ENCODE measurements around the gene TSPAN32. TPM values are rescaled to one million over a fixed set of nuclear protein-coding genes. Genes with fewer than 3 reads are reported as not detected.

TSPAN32 gene
- total and polyA plus RNA-seq, 10 of the 15 experiments (the other 5 are each of a cell fraction or from before 2014, with no cell fraction given) = 0.08 TPM; not detected in 9

DNA sequence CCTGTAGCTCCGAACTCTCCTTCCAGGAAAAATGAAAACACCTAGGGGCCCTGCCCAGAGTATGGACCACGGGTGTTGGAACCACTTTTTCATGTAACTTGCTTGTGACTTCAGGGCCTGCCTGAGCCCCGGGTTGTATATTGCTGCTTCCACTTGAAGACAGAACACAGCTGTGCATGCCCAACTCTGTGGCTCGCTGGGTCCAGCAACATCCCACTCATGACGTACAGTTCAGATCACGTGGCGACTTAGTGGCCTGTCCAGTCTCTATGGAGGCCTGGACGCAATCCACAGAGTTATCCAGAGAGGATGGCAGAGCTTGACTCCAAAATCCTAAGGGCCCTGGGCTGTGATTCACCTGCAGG lies 6.9 kb upstream of the TSPAN32 start (continued):
- no peak for TF ChIP-seq RAD21 (IDR thresholded peaks at IDR 0.05; ENCODE audit: insufficient read depth, low read depth, low read length)
- TF ChIP-seq PAX5 (IDR thresholded peaks at IDR 0.05; ENCODE audit: borderline replicate concordance, low read depth, low read length) = no peak
- no peak for TF ChIP-seq ZNF274 (IDR thresholded peaks at IDR 0.05; ENCODE audit: insufficient read depth, insufficient read length)

DNA sequence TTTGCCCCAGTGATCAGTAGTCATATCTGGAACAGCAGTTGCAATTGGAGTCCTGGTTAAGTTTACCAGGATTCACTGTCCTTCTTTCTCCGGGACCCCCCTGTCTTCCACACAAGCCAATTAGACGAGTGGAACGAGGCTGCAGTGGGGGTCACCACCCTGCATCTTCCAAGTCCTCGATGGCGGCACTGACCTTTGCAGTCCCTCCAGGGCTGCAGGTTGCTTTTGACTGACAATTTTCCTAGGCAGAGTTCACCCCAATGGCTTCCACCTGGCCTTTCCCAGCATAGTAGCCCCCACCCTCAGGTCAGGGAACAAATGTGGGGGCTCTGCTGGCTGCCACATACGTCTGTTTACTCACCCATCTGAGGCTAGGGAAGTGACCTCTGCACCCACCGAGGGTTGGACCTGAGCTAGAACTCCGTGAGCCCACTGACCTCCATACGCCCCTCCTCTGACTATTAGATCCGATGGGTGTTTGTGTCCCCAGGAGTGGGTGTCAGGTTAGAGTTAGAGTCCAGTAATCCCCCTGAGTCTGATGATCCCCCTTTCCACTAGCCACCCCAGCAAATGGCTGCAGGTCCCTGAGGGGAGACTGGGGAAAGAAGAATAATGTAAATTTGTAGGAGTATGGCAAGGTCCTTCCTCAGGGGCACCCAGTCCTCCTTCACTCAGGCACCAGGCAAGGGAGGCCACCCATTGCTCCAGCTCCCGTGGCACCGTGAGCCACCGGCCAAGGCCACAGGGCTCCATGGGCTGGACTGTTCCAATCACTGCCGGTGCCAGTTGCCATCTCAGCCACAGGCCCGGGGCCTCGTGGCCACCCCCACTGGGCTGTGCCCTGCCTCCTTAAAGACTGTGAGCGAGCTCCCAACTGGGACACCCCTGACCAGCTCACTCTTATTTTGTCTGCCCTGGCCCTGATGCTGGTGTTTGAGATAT lies 5.6 kb upstream of the TSPAN32 start:
- no TSS peak for BruUV-seq (replicated peaks)
- no peaks in the 10 kb centered on the region for H3K4me1 ChIP-seq (ENCODE audit: control insufficient read depth, insufficient read depth, low read length)
- TF ChIP-seq TAF1 (IDR thresholded peaks at IDR 0.05; ENCODE audit: borderline replicate concordance, low read depth, low read length) (no peak), SRF (IDR thresholded peaks at IDR 0.05; ENCODE audit: low read depth in 2 of 2, low read length in 2 of 2) (no peak), EGR1 (IDR thresholded peaks at IDR 0.05; ENCODE audit: borderline replicate concordance in 1 of 2, low read depth in 2 of 2, low read length in 2 of 2) (no peak)
- no peak overlapping the region for H3K4me3 ChIP-seq
- no peaks in the 10 kb centered on the region for H3K9me3 ChIP-seq (replicated peaks; ENCODE audit: control insufficient read depth, insufficient read depth, low read length)
- FAIRE-seq (no peak), ATAC-seq (no peak), DNase-seq (ENCODE audit: low read depth, low spot score) (no peak)
- H3K4me2 ChIP-seq (ENCODE audit: control insufficient read depth, insufficient read depth) = no peak overlapping the region
- H3K79me2 ChIP-seq (ENCODE audit: control insufficient read depth, insufficient read depth, low read length) = no peaks in the 10 kb centered on the region
- in situ Hi-C loops (cut with MboI) (no loop called here), intact Hi-C loops (cut with micrococcal nuclease; ENCODE audit: unreplicated experiment) (loop anchor here (5.0 kb wide), 1 partner anchor 99 kb away; no protein-coding TSS in a partner anchor)
- H4K20me1 ChIP-seq (ENCODE audit: control insufficient read depth, insufficient read depth) = no peaks in the 10 kb centered on the region
- H3K9ac ChIP-seq (ENCODE audit: control insufficient read depth, insufficient read depth, low read length) = no peak overlapping the region
- RAD21 ChIA-PET (ENCODE audit: unreplicated experiment) = no interaction called here
- H3K27ac ChIP-seq (ENCODE audit: control insufficient read depth, insufficient read depth) = no peak overlapping the region
- POLR2A ChIA-PET = no interaction called here
- H3K36me3 ChIP-seq (ENCODE audit: control insufficient read depth in 2 of 2, insufficient read depth in 2 of 2, low read length in 1 of 2) = no peaks in the 10 kb centered on the region
- H3K27me3 ChIP-seq (replicated peaks in 1 of 2; ENCODE audit: control insufficient read depth in 2 of 2, insufficient read depth in 2 of 2, low read length in 1 of 2) = no peaks in the 10 kb centered on the region; a peak in 2 of 4 replicates
- WGBS (ENCODE audit: insufficient coverage, insufficient replicate concordance, low lambda C conversion rate, missing lambda C conversion rate) = 14% methylated on average over 17 of the region's 17 CpGs
- SMC1A ChIA-PET (ENCODE audit: uncharacterized antibody, unreplicated experiment) = no interaction called here
- no peak overlapping the region for H2AFZ ChIP-seq (ENCODE audit: control insufficient read depth, low read depth, low read length)
- CTCF ChIA-PET = no interaction called here

Data from GM12878 (cell line).